Glomerular visceral epithelial cell (primary cell): ENCODE data around the gene MYO1D.

Experiments
- DNase-seq: peaks from one replicate; pipeline ENCODE4 v3.0.0-alpha.2; 2016; ENCODE audit errors: extremely low spot score

MYO1D gene

GRCh38 chr17:32488177-32488542 lies 388.8 kb downstream of the MYO1D start:
- no peak for DNase-seq

- DNase-seq, result no peak
Measured at GRCh38 chr17:32487473-32488176, 389.3 kb downstream of the MYO1D start.

- DNase-seq, result peak; percentile 82
Measured at GRCh38 chr17:32486701-32487472, 390.0 kb downstream of the MYO1D start, which contains the start of gene CDK5R1. TSS of gene CDK5R1 (plus strand) at chr17:32486993. CDS start at chr17:32487621, 628 bp downstream.

- peak; percentile 79 for DNase-seq
Measured at GRCh38 chr17:32486111-32486700, 390.7 kb downstream of the MYO1D start.

GRCh38 chr17:32485261-32486110 lies 391.4 kb downstream of the MYO1D start:
- no peak for DNase-seq

GRCh38 chr17:32484628-32485027 lies 392.3 kb downstream of the MYO1D start:
- DNase-seq, result no peak

- no peak for DNase-seq
Measured at GRCh38 chr17:32484041-32484461, 392.9 kb downstream of the MYO1D start.

- DNase-seq, result peak; percentile 50
Measured at GRCh38 chr17:32483451-32484019, 393.4 kb downstream of the MYO1D start.

- DNase-seq, result no peak
Measured at GRCh38 chr17:32482568-32483320, 394.2 kb downstream of the MYO1D start.

GRCh38 chr17:32481193-32481592 lies 395.7 kb downstream of the MYO1D start:
- DNase-seq, result no peak

GRCh38 chr17:32479074-32479617 lies 397.8 kb downstream of the MYO1D start:
- no peak for DNase-seq

- DNase-seq, result no peak
Measured at GRCh38 chr17:32477220-32477619, 399.7 kb downstream of the MYO1D start.

- DNase-seq, result no peak
Measured at GRCh38 chr17:32475258-32475657, 401.7 kb downstream of the MYO1D start.

- DNase-seq, result no peak
Measured at GRCh38 chr17:32471652-32472051, 405.3 kb downstream of the MYO1D start.

- no peak for DNase-seq
Measured at GRCh38 chr17:32470405-32471167, 406.3 kb downstream of the MYO1D start.

GRCh38 chr17:32467949-32468348 lies 409.0 kb downstream of the MYO1D start:
- DNase-seq, result no peak

- no peak for DNase-seq
Measured at GRCh38 chr17:32464374-32464773, 412.6 kb downstream of the MYO1D start.

GRCh38 chr17:32463304-32463703 lies 413.6 kb downstream of the MYO1D start:
- DNase-seq, result no peak

GRCh38 chr17:32461853-32462617 lies 414.9 kb downstream of the MYO1D start:
- DNase-seq, result peak; percentile 60
